Psoas muscle (tissue), 8 donors: ENCODE results near the gene SCN4B. TPM values are rescaled to one million over a fixed set of nuclear protein-coding genes. Genes with fewer than 3 reads are reported as not detected.
A peak's percentile ranks its signal among the peaks of the same experiment; 100 is the strongest.

Experiments used
- ATAC-seq, 4 donors: fragments of 200-7000 bp; cut with Tn5 transposase; one replicate each; pipeline ENCODE4 v1.9.1; 2020; ENCODE audit warnings: moderate library complexity in 3 of 4, mild to moderate bottlenecking in 2 of 4
- DNase-seq, 2 donors: peaks; one replicate each; pipeline ENCODE4 v3.0.0-alpha.2; 2020
- H3K27ac ChIP-seq: fragments of 200-600 bp; one replicate; pipeline ENCODE4 v1.8.0; 2022
- H3K27me3 ChIP-seq, 3 donors: fragments of 200-600 bp in 1 of 3; one replicate each; pipeline versions ENCODE4 v1.6.1 to v1.8.0; 2013 to 2022; ENCODE audit warnings: low read length in 2 of 3, mild to moderate bottlenecking in 2 of 3, moderate library complexity in 1 of 3; ENCODE audit not compliant: insufficient read depth in 3 of 3
- H3K36me3 ChIP-seq, 2 donors: fragments of 200-600 bp in 1 of 2; one replicate each; pipeline versions ENCODE4 v1.6.1 to v1.8.0; 2013 to 2022; ENCODE audit warnings: low read depth in 1 of 2, mild to moderate bottlenecking in 1 of 2, moderate library complexity in 1 of 2; ENCODE audit not compliant: insufficient read depth in 1 of 2
- H3K4me1 ChIP-seq: fragments of 200-600 bp; one replicate; pipeline ENCODE4 v1.8.0; 2022
- H3K4me3 ChIP-seq: fragments of 200-600 bp; one replicate; pipeline ENCODE4 v1.8.0; 2022; ENCODE audit warnings: mild to moderate bottlenecking
- H3K9me3 ChIP-seq: fragments of 200-600 bp; one replicate; pipeline ENCODE4 v1.8.0; 2022
- CTCF ChIP-seq: fragments of 200-600 bp; IDR thresholded peaks from one replicate; pipeline ENCODE4 v1.8.0; 2022; ENCODE audit warnings: antibody characterized with exemption
- WGBS, 3 donors: extraction: QIAGEN DNeasy Blood & Tissue Kit; methylation state at CpG; one replicate each; pipeline versions ENCODE4 v1.1.6 to v1.1.7; 2013; 5-methylcytosine and 5-hydroxymethylcytosine counted together
- intact Hi-C, 2 donors: fragments of 100-400 bp; cut with DNase I; formaldehyde crosslinking; loops; one replicate each; pipeline versions ENCODE4 v1.11.0 to v1.14.2; 2022
- polyA plus RNA-seq, 3 donors: library from polyadenylated mRNA; stranded (reverse); fragments of 200-250 nt; gene quantifications; one replicate each; pipeline ENCODE4 v1.2.3, GENCODE V29; 2013
- total RNA-seq, 4 donors: library from RNA; stranded (reverse); fragmentation: NEBNext Ultra II Directional in 2 of 4; extraction: Animal tissue kit (Norgen Biotek cat#: 25700) in 2 of 4; gene quantifications; one replicate each; pipeline versions ENCODE4 v1.2.1 to v1.2.4, GENCODE V29; 2021 to 2023
- donor health status: healthy with polysubstance abuse.
- donor health status: DM: no; HTN: no; CAD: no; lungs with moderate emphysema.
- donor health status: Bipolar disorder and iron deficiency.
- donor health status: healthy.
- donor health status: DM: yes; HTN: yes; CAD: no.
- donor health status: DM: no; HTN: no; CAD: no.
- donor health status: DM: no; HTN: no; CAD: no.
- donor health status: DM: yes; HTN: yes; CAD: no.

SCN4B gene
- total and polyA plus RNA-seq, 7 donors, result 3.6 to 15.1 (median 6.3) TPM

DNA sequence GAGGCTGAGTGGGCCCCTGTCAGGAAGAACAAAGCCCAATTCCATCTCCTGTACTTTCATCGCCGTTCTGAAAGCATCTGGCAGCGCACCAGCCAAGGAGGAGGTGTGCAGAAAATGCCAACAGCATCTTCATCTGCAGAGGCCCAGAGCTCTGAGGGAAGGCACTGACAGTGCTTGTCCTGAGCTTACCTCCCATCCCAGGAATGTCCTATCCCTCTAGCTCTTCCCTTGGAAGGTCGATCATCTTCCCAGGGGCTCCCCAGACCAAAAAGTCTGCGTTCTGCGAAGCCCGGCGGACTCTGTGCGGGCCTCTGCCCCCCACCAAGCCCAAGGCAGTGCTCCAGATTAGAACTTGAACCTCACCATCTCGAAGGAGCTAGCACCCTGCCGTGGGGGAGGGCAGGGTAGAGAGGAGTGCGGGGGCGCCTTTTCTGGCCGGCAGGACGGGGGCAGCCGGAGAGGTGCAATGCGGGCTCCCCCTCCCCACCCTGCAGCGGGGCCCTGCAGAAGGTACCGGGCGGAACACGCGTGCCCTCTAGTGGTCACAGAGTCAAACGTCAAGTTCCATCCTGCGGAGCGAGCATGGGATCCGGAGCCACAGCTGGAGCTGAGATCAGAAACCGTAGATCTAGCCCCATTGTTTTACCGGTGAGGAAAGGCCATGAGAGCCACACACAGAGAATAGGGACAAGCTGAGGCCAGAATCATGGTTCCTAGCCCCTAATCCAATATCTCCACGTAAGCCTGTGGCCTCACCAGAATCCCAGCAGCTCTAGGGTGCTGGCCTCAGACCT, 18.8 kb upstream of the SCN4B start:
- peak; percentile 65 to 83 for DNase-seq
- WGBS, 3 donors, result 5 to 8% (median 6%) methylated on average over 29 of the region's 29 CpGs
- H3K27me3 ChIP-seq, result no peaks in the 10 kb centered on the region
- H3K27ac ChIP-seq, result no peak overlapping the region
- ATAC-seq, result peak; percentile 56 to 81 (median 72)
- H3K36me3 ChIP-seq, result no peaks in the 10 kb centered on the region
- intact Hi-C loops, result loop anchor here (1.0 kb wide), 2 partner anchors 25 to 26 kb away; no protein-coding TSS in a partner anchor
- H3K4me1 ChIP-seq, result peaks cover 12% of the 10 kb centered on the region
- peak overlapping the region; percentile 33 for H3K4me3 ChIP-seq
- peak; percentile 91 for TF ChIP-seq CTCF
- no peaks in the 10 kb centered on the region for H3K9me3 ChIP-seq

DNA sequence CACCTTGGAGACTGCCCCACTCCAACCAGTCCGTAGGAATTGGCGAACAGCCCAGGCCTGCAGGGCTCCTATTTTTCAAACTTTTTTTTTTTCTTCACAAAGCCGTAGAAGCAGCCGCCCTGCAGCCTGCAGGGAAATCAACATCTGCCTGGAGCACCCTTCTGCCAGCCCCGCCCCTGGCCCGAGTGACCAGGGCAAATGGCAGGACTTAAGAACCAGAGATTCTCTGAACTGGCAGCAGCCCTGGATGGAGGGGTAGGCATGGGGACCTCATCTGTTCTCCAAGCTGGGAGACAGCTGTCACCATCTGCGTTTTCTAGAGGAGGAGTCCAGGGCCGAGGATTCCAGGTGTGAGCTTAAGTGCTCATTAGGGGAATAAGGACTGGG, 18.3 kb upstream of the SCN4B start:
- no peak for TF ChIP-seq CTCF
- Histone ChIP-seq H3K9me3 (no peaks in the 10 kb centered on the region), H3K4me3 (no peak overlapping the region), H3K27ac (no peak overlapping the region), H3K36me3 (no peaks in the 10 kb centered on the region), H3K27me3 (no peaks in the 10 kb centered on the region), H3K4me1 (peaks cover 12% of the 10 kb centered on the region)
- no peak for DNase-seq
- 38 to 50% (median 39%) methylated on average over 8 of the region's 8 CpGs for WGBS, 3 donors
- intact Hi-C loops, result loop anchor here (1.0 kb wide), 2 partner anchors 25 to 26 kb away; no protein-coding TSS in a partner anchor
- ATAC-seq, result no peak

DNA sequence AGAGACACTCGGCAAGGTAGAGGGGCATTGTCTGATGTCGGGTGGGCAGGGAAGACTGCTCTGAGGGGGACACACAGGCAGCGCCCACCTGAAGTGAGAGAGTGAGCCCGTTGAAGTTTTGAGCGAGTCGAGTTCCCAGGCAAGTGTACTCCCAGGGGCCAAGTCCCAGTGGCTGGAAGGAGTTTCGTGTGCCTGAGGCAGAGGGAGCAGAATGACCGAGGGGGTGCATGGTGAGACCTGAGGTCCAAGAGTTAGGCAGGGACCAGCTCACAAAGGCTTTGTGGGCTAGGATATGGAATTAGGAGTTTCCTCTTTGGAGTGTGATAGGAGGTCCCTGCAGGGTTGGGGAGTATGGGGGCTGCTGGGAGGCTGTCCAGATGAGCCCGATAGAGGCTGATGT, 17.6 kb upstream of the SCN4B start:
- H3K4me1 ChIP-seq, result peaks cover 7% of the 10 kb centered on the region
- ATAC-seq (no peak), DNase-seq (no peak)
- no peak for TF ChIP-seq CTCF
- WGBS, 3 donors, result 78 to 84% (median 81%) methylated on average over 9 of the region's 9 CpGs
- no peaks in the 10 kb centered on the region for H3K27me3 ChIP-seq
- H3K27ac ChIP-seq, result no peak overlapping the region
- H3K4me3 ChIP-seq, result no peak overlapping the region
- intact Hi-C loops, result no loop called here
- no peaks in the 10 kb centered on the region for H3K36me3 ChIP-seq
- no peaks in the 10 kb centered on the region for H3K9me3 ChIP-seq

GRCh38 chr11:118169300-118170140, 16.9 kb upstream of the SCN4B start:
- H3K4me1 ChIP-seq, result no peaks in the 10 kb centered on the region

More at GRCh38 chr11:118169300-118170140, 16.9 kb upstream of the SCN4B start:
- no peaks in the 10 kb centered on the region for H3K36me3 ChIP-seq
- ATAC-seq, result no peak
- DNase-seq, result no peak
- H3K27me3 ChIP-seq, result no peaks in the 10 kb centered on the region
- 72 to 78% (median 74%) methylated on average over 7 of the region's 7 CpGs for WGBS, 3 donors
- H3K9me3 ChIP-seq, result no peaks in the 10 kb centered on the region
- intact Hi-C loops, result no loop called here
- H3K4me3 ChIP-seq, result no peak overlapping the region
- TF ChIP-seq CTCF, result no peak
- H3K27ac ChIP-seq, result no peak overlapping the region
